Mucosa of descending colon (tissue), 3 donors: ENCODE measurements around the gene CDK17. TPM values are rescaled to one million over a fixed set of nuclear protein-coding genes. Genes with fewer than 3 reads are reported as not detected.
"Not testable (repeated sequence)": the region's sequence is repeated elsewhere in the genome, so short reads cannot be mapped to it uniquely, and the experiment has no call there.

ENCODE experiments used
- ATAC-seq: fragments of 200-7000 bp; cut with Tn5 transposase; one replicate; pipeline ENCODE4 v1.9.1; 2020; ENCODE audit warnings: mild to moderate bottlenecking, moderate library complexity
- DNase-seq, 3 donors: peaks; one replicate each; pipeline ENCODE4 v3.0.0-alpha.2; 2020
- H3K36me3 ChIP-seq: fragments of 200-600 bp; one replicate; pipeline ENCODE4 v1.8.0; 2021; ENCODE audit warnings: low read depth, mild to moderate bottlenecking
- H3K4me1 ChIP-seq: fragments of 200-600 bp; one replicate; pipeline ENCODE4 v1.8.0; 2021; ENCODE audit warnings: low read depth, mild to moderate bottlenecking
- H3K4me3 ChIP-seq: fragments of 200-600 bp; one replicate; pipeline ENCODE4 v1.8.0; 2021; ENCODE audit warnings: mild to moderate bottlenecking
- H3K9me3 ChIP-seq: fragments of 200-600 bp; one replicate; pipeline ENCODE4 v1.8.0; 2021; ENCODE audit warnings: mild to moderate bottlenecking
- CTCF ChIP-seq: fragments of 200-600 bp; IDR thresholded peaks from one replicate; pipeline ENCODE4 v1.8.0; 2022; ENCODE audit warnings: antibody characterized with exemption, mild to moderate bottlenecking
- intact Hi-C, 2 donors: fragments of 100-400 bp; cut with DNase I in 1 of 2; cut with micrococcal nuclease in 1 of 2; formaldehyde crosslinking; loops; one replicate each; pipeline versions ENCODE4 v1.11.0 to v1.11.1; 2022; cut with DNase I, micrococcal nuclease
- total RNA-seq, 3 donors: library from RNA; stranded (reverse); fragmentation: NEBNext Ultra II Directional in 2 of 3; extraction: Animal tissue kit (Norgen Biotek cat#: 25700) in 2 of 3; gene quantifications; one replicate each; pipeline versions ENCODE4 v1.2.1 to v1.2.4, GENCODE V29; 2021 to 2023
- donor health status: DM: no; HTN: no; CAD: no; lungs with moderate emphysema.
- donor health status: DM: no; HTN: no; CAD: no.
- donor health status: DM: no; HTN: yes; CAD: no.

CDK17 gene
- total RNA-seq, 3 donors from 2014 or later, result 19.5 to 43.5 (median 24.0) TPM

DNA sequence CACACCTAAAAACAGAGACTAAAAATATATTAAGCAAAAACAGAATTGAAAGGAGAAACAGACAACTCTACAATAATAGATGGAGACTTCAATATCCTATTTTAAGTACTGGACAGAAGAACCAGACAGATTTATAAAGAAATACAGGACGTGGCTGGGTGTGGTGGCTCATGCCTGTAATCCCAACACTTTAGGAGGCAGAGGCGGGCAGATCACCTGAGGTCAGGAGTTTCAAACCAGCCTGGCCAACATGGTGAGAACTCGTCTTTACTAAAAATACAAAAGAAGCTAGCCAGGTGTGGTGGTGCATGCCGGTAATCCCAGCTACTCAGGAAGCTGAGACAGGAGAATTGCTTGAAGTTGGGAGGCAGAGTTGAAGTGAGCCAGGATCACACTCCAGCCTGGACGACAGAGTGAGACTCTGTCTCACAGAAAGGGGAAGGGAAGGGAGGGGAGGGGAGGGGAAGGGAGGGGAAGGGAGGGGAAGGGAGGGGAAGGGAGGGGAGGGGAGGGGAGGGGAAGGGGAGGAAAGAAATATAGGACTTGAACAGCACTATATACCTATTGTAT lies 53.0 kb downstream of the CDK17 start:
- Histone ChIP-seq H3K4me3 (no peak overlapping the region), H3K36me3 (no peaks in the 10 kb centered on the region), H3K4me1 (peaks cover 11% of the 10 kb centered on the region), H3K9me3 (peaks cover 17% of the 10 kb centered on the region)
- ATAC-seq (peak; percentile 72), DNase-seq (peak in 2 of 3 donors; percentile 29 to 38)
- TF ChIP-seq CTCF, result no peak
- intact Hi-C loops, result no loop called here

- Histone ChIP-seq H3K9me3 (peaks cover 17% of the 10 kb centered on the region), H3K4me1 (peaks cover 11% of the 10 kb centered on the region)
- DNase-seq, result peak in 1 of 3 donors; percentile 28
- intact Hi-C loops, H3K4me3 ChIP-seq, H3K36me3 ChIP-seq: not testable (repeated sequence)
- peak; percentile 60 for ATAC-seq
Observed at GRCh38 chr12:96346716-96347115, 53.5 kb downstream of the CDK17 start.

GRCh38 chr12:96344124-96344695 lies 56.0 kb downstream of the CDK17 start:
- ATAC-seq (no peak), DNase-seq (no peak)
- Histone ChIP-seq H3K9me3 (peaks cover 17% of the 10 kb centered on the region), H3K36me3 (no peaks in the 10 kb centered on the region), H3K4me1 (peaks cover 13% of the 10 kb centered on the region), H3K4me3 (no peak overlapping the region)
- TF ChIP-seq CTCF, result no peak
- intact Hi-C loops, result no loop called here

GRCh38 chr12:96343347-96343954 lies 56.8 kb downstream of the CDK17 start:
- H3K36me3 ChIP-seq, result no peaks in the 10 kb centered on the region
- peaks cover 15% of the 10 kb centered on the region for H3K4me1 ChIP-seq
- no peak for TF ChIP-seq CTCF
- intact Hi-C loops, result no loop called here
- H3K4me3 ChIP-seq, result no peak overlapping the region
- DNase-seq (no peak), ATAC-seq (peak; percentile 38)
- peaks cover 17% of the 10 kb centered on the region for H3K9me3 ChIP-seq

GRCh38 chr12:96339666-96340065 lies 60.6 kb downstream of the CDK17 start:
- peaks cover 14% of the 10 kb centered on the region for H3K9me3 ChIP-seq
- ATAC-seq, DNase-seq, H3K4me3 ChIP-seq, H3K4me1 ChIP-seq, intact Hi-C loops, H3K36me3 ChIP-seq: not testable (repeated sequence)

DNA sequence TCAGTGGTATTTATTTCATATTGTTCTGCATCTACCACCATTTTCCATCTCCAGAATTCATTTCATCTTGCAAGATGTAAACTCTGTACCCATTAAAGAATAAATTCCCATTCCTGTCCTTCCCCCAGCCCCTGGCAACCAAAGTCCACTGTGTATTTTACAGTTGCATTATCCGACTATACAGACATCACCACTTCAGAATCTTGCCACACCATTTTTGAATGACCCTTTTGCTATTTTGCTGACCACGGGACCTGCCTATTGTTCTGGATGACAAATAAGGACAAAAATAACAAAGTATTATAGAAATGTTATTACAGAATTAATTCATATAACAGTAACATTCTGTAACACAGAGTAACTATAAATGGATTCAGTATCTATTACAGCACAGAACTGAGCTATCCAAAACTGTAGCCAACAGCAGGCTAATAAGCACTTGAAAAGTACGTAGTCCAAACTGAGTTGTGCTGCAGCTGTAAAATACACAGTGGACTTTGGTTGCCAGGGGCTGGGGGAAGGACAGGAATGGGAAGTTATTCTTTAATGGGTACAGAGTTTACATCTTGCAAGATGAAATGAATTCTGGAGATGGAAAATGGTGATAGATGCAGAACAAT lies 61.3 kb downstream of the CDK17 start:
- ATAC-seq (peak; percentile 53), DNase-seq (peak in 1 of 3 donors; percentile 20)
- peaks cover 7% of the 10 kb centered on the region for H3K9me3 ChIP-seq
- H3K36me3 ChIP-seq, result no peaks in the 10 kb centered on the region
- TF ChIP-seq CTCF, result no peak
- intact Hi-C loops, result no loop called here
- H3K4me1 ChIP-seq, result peaks cover 7% of the 10 kb centered on the region
- no peak overlapping the region for H3K4me3 ChIP-seq
